ENCODE measurements around the gene SMG5.

DNA sequence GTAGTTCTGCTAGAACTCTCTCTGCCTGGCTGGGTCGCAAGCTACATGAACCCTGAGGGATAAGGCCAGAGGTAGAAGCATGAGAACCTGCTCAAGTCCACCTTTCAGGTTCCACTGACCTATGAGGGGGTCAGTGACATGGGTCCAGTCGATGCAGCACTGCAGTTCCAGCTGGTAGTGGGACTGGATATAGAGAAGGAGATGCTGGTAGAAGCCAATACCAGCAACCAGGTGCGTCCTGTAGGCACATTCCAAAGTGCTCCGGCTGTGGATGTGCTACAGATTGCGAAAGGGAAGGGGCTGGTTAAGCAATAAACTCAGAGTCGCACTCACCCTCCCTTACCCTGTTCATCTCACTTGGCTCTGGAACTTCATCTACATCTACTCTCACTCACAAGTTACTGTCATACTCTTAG, 5.7 kb downstream of the SMG5 start:
- TF ChIP-seq, protein P1, sequence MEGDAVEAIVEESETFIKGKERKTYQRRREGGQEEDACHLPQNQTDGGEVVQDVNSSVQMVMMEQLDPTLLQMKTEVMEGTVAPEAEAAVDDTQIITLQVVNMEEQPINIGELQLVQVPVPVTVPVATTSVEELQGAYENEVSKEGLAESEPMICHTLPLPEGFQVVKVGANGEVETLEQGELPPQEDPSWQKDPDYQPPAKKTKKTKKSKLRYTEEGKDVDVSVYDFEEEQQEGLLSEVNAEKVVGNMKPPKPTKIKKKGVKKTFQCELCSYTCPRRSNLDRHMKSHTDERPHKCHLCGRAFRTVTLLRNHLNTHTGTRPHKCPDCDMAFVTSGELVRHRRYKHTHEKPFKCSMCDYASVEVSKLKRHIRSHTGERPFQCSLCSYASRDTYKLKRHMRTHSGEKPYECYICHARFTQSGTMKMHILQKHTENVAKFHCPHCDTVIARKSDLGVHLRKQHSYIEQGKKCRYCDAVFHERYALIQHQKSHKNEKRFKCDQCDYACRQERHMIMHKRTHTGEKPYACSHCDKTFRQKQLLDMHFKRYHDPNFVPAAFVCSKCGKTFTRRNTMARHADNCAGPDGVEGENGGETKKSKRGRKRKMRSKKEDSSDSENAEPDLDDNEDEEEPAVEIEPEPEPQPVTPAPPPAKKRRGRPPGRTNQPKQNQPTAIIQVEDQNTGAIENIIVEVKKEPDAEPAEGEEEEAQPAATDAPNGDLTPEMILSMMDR (IDR thresholded peaks at IDR 0.05) = no peak
- no peak for TF ChIP-seq ZFX (IDR thresholded peaks at IDR 0.05; ENCODE audit: borderline replicate concordance)
